Measurements from ENCODE around the gene GARIN5B.

- no peak for TF ChIP-seq EZH2phosphoT487 (IDR thresholded peaks at IDR 0.05; ENCODE audit: unreplicated experiment)
- no peak for TF ChIP-seq POLR2AphosphoS5 (IDR thresholded peaks at IDR 0.05; ENCODE audit: low read depth)
- TF ChIP-seq CTCF (conservative IDR thresholded peaks at IDR 0.05; ENCODE audit: low read depth in 2 of 2), result no peak
- TF ChIP-seq ETS1 (IDR thresholded peaks at IDR 0.05), result no peak
- no peak for TF ChIP-seq REST (IDR thresholded peaks at IDR 0.05; ENCODE audit: unreplicated experiment)
- TF ChIP-seq EZH2 (IDR thresholded peaks at IDR 0.05; ENCODE audit: low read depth, unreplicated experiment), result no peak
- TF ChIP-seq ZNF331 (CRISPR knock-in tag; IDR thresholded peaks at IDR 0.05; ENCODE audit: low read depth), result no peak
- no peak for TF ChIP-seq ZNF462 (CRISPR knock-in tag; IDR thresholded peaks at IDR 0.05)
- TF ChIP-seq JUNB (IDR thresholded peaks at IDR 0.05; ENCODE audit: unreplicated experiment), result no peak
Measured at GRCh38 chr19:55358493-55358892, 4.6 kb downstream of the GARIN5B start.
